H1 (cell line): ENCODE measurements around the gene SAE1.

Source experiments
- ASH2L ChIP-seq: fragments of 200-600, 300-600 bp; sonication (generic); IDR thresholded peaks from one replicate; pipeline ENCODE4 v1.7.1; 2017; ENCODE audit warnings: low read length
- BACH1 ChIP-seq: IDR thresholded peaks from 2 replicates; pipeline ENCODE4 v1.6.1; 2012; ENCODE audit warnings: low read length, improper control_type of control experiment
- BRCA1 ChIP-seq: IDR thresholded peaks from 2 replicates; pipeline ENCODE4 v1.6.1; 2012; ENCODE audit warnings: low read depth, low read length, improper control_type of control experiment
- CBX5 ChIP-seq: fragments of 300-800, 300-1000 bp; sonication (generic); IDR thresholded peaks from 2 replicates; pipeline ENCODE4 v1.7.1; 2016; ENCODE audit warnings: antibody characterized with exemption, low read length, low read depth
- FOSL1 ChIP-seq: IDR thresholded peaks from 2 replicates; pipeline ENCODE4 v1.6.1; 2011; ENCODE audit warnings: mild to moderate bottlenecking, low read depth, low read length, moderate library complexity; ENCODE audit not compliant: insufficient read depth
- POLR2A ChIP-seq, 2 experiments: IDR thresholded peaks; 1 replicate in 1 of 2; 2 replicates in 1 of 2; pipeline ENCODE4 v1.6.1; 2011; ENCODE audit warnings: low read depth in 2 of 2, low read length in 2 of 2, mild to moderate bottlenecking in 2 of 2; ENCODE audit errors: control extremely low read depth in 1 of 2
- POLR2AphosphoS5 ChIP-seq: IDR thresholded peaks from 2 replicates; pipeline ENCODE4 v1.6.1; 2011; ENCODE audit warnings: low read depth, low read length
- RBBP5 ChIP-seq: IDR thresholded peaks from 2 replicates; pipeline ENCODE4 v1.7.1; 2012; ENCODE audit warnings: low read depth, mild to moderate bottlenecking, inconsistent platforms, low read length, moderate library complexity, borderline replicate concordance
- TAF1 ChIP-seq: IDR thresholded peaks from 2 replicates; pipeline ENCODE4 v1.6.1; 2011; ENCODE audit warnings: mild to moderate bottlenecking, low read depth, low read length
- ZNF274 ChIP-seq: IDR thresholded peaks from 2 replicates; pipeline ENCODE4 v1.7.0; 2012; ENCODE audit warnings: low read length, borderline replicate concordance; ENCODE audit errors: extremely low read depth
- TF ChIP-seq, protein P1 (sequence below): IDR thresholded peaks from 2 replicates; pipeline ENCODE4 v1.6.1; 2012; ENCODE audit warnings: low read length, inconsistent platforms
- TF ChIP-seq, protein P2 (sequence below), 3 experiments: IDR thresholded peaks; 1 replicate in 2 of 3; 2 replicates in 1 of 3; pipeline versions ENCODE4 v1.5.1 to v1.6.1; 2011; ENCODE audit warnings: low read length in 3 of 3, mild to moderate bottlenecking in 3 of 3, inconsistent platforms in 2 of 3, low read depth in 1 of 3, moderate library complexity in 1 of 3; ENCODE audit not compliant: insufficient read depth in 1 of 3; ENCODE audit errors: control extremely low read depth in 1 of 3

DNA sequence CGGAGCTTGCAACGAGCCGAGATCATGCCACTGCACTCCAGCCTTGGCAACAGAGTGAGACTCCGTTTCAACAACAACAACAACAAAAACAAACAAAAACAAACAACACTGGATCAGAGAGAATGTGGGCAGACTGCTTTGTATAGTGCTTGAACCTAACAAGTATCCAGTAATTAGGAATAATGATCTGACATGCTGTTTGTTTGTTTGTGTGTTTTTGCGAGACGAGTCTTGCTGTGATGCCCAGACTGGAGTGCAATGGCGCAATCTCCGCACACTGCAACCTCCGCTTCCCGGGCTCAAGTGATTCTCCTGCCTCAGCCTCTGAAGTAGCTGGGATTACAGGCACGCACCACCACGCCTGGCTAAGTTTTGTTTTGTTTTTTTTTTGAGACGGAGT, 14.0 kb downstream of the SAE1 start:
- no peak for TF ChIP-seq ZNF274
- TF ChIP-seq FOSL1 = no peak
- TF ChIP-seq, protein P1, sequence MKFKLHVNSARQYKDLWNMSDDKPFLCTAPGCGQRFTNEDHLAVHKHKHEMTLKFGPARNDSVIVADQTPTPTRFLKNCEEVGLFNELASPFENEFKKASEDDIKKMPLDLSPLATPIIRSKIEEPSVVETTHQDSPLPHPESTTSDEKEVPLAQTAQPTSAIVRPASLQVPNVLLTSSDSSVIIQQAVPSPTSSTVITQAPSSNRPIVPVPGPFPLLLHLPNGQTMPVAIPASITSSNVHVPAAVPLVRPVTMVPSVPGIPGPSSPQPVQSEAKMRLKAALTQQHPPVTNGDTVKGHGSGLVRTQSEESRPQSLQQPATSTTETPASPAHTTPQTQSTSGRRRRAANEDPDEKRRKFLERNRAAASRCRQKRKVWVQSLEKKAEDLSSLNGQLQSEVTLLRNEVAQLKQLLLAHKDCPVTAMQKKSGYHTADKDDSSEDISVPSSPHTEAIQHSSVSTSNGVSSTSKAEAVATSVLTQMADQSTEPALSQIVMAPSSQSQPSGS = no peak
- no peak for TF ChIP-seq TAF1
- TF ChIP-seq, protein P2, sequence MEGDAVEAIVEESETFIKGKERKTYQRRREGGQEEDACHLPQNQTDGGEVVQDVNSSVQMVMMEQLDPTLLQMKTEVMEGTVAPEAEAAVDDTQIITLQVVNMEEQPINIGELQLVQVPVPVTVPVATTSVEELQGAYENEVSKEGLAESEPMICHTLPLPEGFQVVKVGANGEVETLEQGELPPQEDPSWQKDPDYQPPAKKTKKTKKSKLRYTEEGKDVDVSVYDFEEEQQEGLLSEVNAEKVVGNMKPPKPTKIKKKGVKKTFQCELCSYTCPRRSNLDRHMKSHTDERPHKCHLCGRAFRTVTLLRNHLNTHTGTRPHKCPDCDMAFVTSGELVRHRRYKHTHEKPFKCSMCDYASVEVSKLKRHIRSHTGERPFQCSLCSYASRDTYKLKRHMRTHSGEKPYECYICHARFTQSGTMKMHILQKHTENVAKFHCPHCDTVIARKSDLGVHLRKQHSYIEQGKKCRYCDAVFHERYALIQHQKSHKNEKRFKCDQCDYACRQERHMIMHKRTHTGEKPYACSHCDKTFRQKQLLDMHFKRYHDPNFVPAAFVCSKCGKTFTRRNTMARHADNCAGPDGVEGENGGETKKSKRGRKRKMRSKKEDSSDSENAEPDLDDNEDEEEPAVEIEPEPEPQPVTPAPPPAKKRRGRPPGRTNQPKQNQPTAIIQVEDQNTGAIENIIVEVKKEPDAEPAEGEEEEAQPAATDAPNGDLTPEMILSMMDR (IDR thresholded peaks at IDR 0.05; ENCODE audit: control extremely low read depth in 1 of 3, insufficient read depth in 1 of 3, low read depth in 1 of 3, low read length in 3 of 3) = no peak
- TF ChIP-seq CBX5 = no peak
- no peak for TF ChIP-seq BACH1
- no peak for TF ChIP-seq BRCA1
- no peak for TF ChIP-seq ASH2L
- TF ChIP-seq POLR2A (IDR thresholded peaks at IDR 0.05; ENCODE audit: control extremely low read depth in 1 of 2, low read depth in 2 of 2, low read length in 2 of 2) = no peak
- no peak for TF ChIP-seq RBBP5
- TF ChIP-seq POLR2AphosphoS5 = no peak
